ENCODE measurements around the gene ERVK3-1.
"Not testable (repeated sequence)": the region's sequence is repeated elsewhere in the genome, so short reads cannot be mapped to it uniquely, and the experiment has no call there.

The ERVK3-1 gene

DNA sequence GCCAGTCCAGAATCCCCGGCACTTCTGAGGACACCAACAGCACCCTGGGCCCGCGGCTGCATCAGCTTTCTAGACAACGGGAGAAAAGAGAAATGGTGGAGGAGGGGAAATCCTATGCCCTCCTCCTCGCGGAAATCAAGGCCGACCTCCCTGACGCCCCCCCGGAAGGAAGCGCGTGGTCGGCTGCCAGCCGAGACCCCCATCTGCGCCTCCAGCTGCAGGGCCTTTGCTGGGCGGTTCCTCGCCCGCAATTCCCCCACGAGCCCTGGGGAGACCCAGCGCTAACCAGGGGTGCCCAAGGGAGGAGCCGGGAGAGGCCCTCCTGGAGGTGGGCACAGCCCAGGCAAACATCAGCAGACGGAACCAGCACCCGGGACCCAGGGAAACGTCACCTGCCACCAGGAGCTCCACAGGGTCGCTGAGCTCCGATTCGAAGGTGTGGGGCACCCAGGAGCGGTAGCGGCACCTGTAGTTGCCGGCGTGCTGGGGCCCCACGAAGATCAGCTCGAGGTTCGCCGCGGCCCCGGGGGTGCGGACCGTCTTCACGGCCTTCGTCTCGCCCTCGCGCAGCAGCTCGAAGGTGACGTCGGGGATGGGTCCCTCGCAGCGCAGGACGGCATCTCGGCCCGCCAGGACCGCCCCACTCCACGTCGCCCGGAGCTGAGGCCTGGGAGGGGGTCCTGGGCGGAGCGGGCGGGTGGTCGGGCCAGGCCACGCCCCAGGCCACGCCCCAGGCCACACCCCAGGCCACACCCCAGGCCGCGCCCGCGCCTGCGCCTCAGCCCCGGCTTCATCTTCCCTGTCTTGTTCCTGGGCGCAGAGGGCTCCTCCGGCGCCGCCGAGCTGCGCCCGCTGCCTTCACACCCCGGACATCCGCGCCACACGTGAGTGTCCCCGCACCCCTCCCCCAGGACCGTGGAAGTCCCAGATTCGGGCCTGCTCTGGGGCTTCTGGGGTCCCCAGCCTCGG, 42.1 kb downstream of the ERVK3-1 start:
- peak; percentile 78 for DNase-seq

- not testable (repeated sequence) for DNase-seq
Observed at GRCh38 chr19:58348080-58348479, 42.9 kb downstream of the ERVK3-1 start.

- no peak for DNase-seq
Observed at GRCh38 chr19:58349590-58349989, 44.4 kb downstream of the ERVK3-1 start.

- DNase-seq, result no peak
Observed at GRCh38 chr19:58350001-58350861, 45.1 kb downstream of the ERVK3-1 start.

DNA sequence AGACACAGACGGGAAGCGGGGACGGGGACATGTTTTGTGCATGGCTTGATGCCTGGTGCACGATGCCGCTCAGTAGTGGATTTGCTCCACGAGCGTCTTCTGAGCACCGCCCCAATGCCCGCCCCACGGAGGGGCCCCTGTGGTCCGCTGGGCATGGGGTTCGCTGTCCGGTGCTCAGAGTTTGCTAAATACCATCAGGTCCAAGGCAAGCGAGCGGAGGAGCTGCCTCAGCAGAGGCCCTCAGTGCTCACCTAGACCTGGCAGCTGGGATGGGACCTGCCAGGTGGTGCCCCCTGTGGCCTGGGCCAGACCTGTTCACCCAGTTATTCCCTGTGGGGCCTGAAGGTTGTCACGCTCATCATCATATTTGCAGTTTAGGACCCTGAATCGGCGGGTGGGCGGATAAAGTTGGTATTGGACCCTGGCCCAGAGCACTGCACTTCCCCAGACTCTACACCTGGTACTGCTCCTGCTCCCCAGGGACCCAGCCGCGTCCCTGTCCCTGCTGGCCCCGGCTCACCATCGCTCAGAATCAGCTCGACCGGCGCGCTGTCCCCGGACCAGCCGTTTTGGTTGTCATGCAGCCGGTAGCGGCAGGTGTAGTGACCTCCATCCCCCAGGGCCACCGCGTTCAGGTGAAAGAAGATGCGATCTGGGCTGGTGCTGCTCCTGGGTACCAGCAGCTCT, 45.8 kb downstream of the ERVK3-1 start:
- no peak for DNase-seq

DNA sequence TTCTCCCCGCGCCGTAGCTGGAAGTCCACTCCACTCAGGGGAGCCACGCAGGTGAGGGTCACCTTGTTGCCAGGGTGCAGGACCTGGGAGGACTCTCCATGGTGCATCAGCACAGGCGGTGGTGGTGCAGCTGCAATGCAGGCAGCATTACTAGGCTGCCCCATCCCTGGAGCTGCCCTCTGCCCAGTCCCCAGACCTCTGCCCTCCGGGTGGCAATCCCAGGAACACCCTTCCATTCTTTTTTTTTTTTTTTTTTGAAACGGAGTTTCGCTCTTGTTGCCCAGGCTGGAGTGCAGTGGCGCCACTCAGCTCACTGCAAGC, 46.3 kb downstream of the ERVK3-1 start:
- DNase-seq, result no peak

DNA sequence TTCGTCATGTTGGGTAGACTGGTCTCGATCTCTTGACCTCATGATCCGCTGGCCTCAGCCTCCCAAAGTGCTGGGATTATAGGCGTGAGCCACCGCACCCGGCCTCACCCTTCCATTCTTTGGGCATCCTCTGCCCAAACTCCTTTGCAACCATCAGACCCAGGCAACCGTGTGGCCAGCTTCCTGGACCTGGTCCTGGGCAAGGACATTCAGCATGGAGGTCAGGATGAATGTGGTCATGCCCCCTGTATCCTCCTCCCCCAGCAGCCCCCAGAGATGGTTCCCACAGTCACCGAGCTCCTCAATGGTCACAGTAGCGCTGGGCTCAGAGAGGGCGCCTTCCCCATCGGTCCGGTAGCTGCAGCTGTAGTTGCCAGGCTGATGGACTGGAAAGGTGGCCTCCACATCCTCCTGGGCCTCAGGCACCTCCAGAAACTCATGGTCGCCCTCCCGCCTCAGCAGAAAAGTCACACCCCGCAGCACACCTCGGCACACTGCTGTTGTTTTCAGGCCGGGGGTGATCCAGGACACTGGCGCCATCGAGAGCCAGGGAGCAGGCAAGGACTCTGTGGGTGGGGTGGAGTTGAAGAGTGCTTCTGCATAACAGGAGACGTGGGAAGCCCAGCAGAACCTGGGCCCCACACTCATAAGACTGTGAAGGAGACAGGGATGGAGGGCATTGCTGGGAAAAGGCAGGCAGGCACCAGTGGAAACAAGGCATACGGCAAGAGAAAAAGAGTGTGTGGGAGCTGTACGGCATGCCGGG, 47.0 kb downstream of the ERVK3-1 start:
- DNase-seq, result no peak

GRCh38 chr19:58352760-58353671, 47.8 kb downstream of the ERVK3-1 start, which contains the start of gene A1BG:
TSS of gene A1BG (minus strand) at chr19:58353492. CDS start at chr19:58353437, 55 bp downstream.
- no peak for DNase-seq

DNA sequence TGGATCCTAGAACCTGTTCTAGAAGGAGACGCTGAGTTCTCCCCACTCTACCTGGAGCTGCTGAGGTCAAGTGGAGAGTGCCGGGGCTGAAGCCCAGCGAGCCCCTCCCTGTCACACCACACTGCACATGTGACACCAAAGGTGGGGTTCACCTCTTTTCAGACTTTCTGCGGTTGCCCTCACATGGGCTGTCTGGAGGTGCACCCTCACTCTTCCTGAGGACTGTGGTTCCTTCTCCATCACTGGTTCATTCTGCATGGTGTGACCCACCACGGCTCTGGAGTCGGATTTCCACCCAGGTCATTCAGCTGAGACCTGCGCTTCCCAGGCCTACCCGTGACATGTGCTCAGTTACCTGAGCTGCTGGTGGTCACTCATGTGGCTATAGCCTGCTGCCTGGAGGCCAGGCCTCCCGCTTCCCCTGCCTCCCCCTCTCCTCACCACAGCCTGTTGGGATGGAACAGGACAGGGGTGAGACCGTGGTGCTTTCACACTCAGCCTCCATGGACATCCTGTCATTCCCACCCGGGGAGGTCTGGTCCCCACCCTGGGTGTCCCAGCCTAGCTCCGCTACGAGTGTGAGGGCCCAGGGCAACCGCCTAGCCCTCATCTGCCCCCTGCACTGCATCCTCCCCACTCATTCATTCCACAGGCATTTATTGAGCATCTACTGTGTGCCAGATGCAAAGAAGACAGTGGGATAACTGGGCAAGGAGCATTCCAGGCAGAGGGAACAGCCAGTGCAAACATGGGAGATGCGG, 48.7 kb downstream of the ERVK3-1 start:
- DNase-seq, result no peak

DNA sequence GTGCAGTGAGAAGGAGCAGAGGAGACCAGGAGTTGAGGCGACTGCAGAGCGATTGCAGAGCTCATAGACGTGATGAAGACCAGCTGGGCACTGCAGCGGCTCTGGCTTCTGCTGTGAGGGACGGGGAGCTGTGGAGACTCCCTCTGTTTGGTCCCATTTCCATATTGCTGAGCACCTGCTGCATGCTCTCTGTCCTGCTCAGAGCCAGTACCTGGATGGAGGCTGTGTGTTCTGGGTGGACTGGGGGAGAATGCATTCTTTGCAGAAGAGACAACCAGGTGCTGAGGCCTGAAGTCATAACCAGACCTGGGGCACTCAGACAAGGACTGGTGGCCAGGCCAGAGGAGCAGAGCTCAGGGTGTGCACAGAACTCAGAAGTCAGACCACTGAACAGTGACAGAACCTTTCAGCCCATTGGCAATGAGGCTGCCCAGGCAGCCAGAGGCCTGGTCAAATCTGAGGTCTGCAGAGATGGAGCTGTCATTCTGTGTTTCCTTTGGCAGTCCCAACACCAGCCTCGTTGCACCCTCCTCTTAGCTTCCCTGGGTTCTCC, 49.4 kb downstream of the ERVK3-1 start:
- no peak for DNase-seq

GRCh38 chr19:58355215-58355796, 50.1 kb downstream of the ERVK3-1 start:
- no peak for DNase-seq

DNA sequence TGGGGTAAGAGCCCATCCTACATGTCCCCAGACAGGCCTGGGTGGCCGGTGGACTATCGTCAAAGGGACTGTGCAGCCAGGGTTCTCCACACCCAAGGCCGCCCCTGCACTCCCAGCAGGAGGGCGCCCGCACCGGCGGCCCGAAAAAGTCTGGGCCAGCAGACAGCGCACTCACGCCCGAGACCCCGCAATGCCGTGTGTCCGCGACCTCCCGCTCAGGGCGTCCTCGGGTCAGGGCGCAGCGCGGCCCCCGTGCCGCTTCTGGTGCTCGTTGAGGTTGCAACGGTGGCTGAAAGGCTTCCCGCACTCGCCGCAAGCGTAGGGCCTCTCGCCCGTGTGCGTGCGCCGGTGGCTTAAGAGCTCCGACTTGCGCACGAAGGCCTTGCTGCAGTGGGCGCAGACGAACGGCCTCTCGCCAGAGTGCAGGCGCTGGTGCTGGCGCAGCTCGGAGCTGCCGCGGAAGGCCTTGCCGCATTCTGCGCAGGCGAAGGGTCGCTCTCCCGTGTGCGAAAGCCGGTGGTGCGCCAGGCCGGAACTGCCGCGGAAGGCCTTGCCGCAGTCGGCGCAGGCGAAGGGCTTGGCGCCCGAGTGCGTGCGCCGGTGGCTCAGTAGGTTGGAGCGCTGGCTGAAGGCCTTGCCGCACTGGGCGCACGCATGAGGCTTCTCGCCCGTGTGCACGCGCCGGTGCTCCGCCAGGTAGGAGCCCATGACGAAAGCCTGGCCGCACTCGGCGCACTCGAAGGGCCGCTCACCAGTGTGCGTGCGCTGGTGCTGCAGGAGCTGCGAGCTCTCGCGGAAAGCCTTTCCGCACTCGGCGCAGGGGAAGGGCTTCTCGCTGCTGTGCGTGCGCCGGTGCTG, 51.0 kb downstream of the ERVK3-1 start:
- DNase-seq, result peak; percentile 51

DNA sequence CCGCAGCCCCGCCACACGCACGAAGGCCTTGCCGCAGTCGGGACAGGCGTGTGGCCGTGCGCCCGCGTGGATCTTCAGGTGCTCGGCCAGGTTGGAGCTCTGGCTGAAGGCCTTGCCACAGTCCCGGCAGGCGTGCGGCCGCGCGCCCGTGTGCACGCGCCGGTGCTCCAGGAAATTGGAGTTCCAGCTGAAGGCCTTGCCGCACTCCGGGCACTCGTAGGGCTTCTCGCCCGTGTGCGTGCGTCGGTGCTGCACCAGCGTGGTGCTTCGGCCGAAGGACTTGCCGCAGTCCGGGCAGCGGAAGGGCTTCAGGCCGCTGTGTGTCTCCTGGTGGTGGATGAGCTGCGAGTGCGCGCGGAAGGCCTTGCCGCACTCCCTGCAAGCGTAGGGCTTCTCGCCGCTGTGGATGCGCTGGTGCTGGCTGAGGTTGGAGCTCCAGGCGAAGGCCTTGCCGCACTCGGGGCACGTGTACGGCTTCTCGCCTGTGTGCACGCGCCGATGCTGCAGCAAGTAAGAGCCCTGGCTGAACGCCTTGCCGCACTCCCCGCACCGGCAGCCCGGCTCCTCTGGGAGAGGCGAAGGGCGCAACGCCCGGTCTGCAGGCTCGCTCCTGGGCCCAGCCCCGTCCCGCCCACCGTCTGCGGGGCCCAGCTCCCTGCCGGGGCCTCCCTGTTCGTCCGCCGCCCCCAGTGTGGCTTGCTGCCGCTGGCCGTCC, 51.7 kb downstream of the ERVK3-1 start:
- DNase-seq, result peak; percentile 31

- no peak for DNase-seq
Observed at GRCh38 chr19:58357481-58358145, 52.4 kb downstream of the ERVK3-1 start.

GRCh38 chr19:58361900-58362271, 56.7 kb downstream of the ERVK3-1 start:
- peak; percentile 52 for DNase-seq

- peak; percentile 95 for DNase-seq
Observed at GRCh38 chr19:58362272-58362994, 57.3 kb downstream of the ERVK3-1 start, which contains the start of gene ZNF497. TSS of gene ZNF497 (minus strand) at chr19:58362751. CDS start at chr19:58357635, 5,116 bp downstream.

- no peak for DNase-seq
Observed at GRCh38 chr19:58364146-58364545, 59.0 kb downstream of the ERVK3-1 start.
